ENCODE results near the gene ITGAD. TPM values are rescaled to one million over a fixed set of nuclear protein-coding genes. Genes with fewer than 3 reads are reported as not detected.

ITGAD gene
- total and polyA plus RNA-seq, 2 of the 4 experiments (the other 2 are of a cell fraction), result not detected

GRCh38 chr16:31397701-31398100 is 4.6 kb downstream of the ITGAD start:
- no CpG with 5 or more reads among the region's 9 CpGs for WGBS, 2 experiments (ENCODE audit: extremely low coverage in 2 of 2, insufficient read length in 1 of 2)
- Histone ChIP-seq H4K91ac (ENCODE audit: insufficient read depth, low read depth, low read length) (no peak overlapping the region), H3K23ac (ENCODE audit: low read depth, low read length) (no peak overlapping the region), H3K9me1 (ENCODE audit: insufficient read depth, low read length) (no peaks in the 10 kb centered on the region), H3K36me3 (ENCODE audit: control insufficient read depth, insufficient read depth, low read length) (no peaks in the 10 kb centered on the region), H3K4me3 (ENCODE audit: insufficient read depth, low read depth, low read length) (no peak overlapping the region), H3K9me3 (ENCODE audit: control insufficient read depth, insufficient read depth, low read length) (no peaks in the 10 kb centered on the region; the same call in 1 of the 2 replicates), H3K4me1 (ENCODE audit: control insufficient read depth, insufficient read depth, low read length) (no peaks in the 10 kb centered on the region), H4K8ac (ENCODE audit: low read depth in 2 of 2, low read length in 2 of 2) (no peak overlapping the region), H3K56ac (ENCODE audit: extremely low read depth, insufficient read depth, low read length) (no peak overlapping the region), H3K27me3 (ENCODE audit: control insufficient read depth, insufficient read depth, low read length) (no peaks in the 10 kb centered on the region; the same call in 1 of the 2 replicates), H2BK5ac (ENCODE audit: low read depth, low read length, poor library complexity, severe bottlenecking) (no peak overlapping the region), H2AK5ac (ENCODE audit: low read depth, low read length) (no peak overlapping the region), H3K79me1 (ENCODE audit: low read depth in 1 of 2, low read length in 2 of 2) (no peaks in the 10 kb centered on the region), H3K9ac (ENCODE audit: low read depth, low read length) (no peak overlapping the region), H3K4ac (ENCODE audit: low read depth, low read length) (no peak overlapping the region), H2AFZ (replicated peaks; ENCODE audit: low read length, poor library complexity) (no peak overlapping the region), H4K20me1 (ENCODE audit: insufficient read depth, low read length) (no peaks in the 10 kb centered on the region), H3K14ac (replicated peaks; ENCODE audit: low read depth, low read length) (no peak overlapping the region), H2AK9ac (replicated peaks; ENCODE audit: low read depth, low read length, poor library complexity) (no peak overlapping the region), H4K5ac (ENCODE audit: low read depth, low read length) (no peak overlapping the region), H3K27ac (ENCODE audit: insufficient read depth, low read length) (no peak overlapping the region), H2BK120ac (ENCODE audit: low read depth, low read length) (no peak overlapping the region), H3K4me2 (ENCODE audit: low read depth, low read length) (no peak overlapping the region), H2BK20ac (ENCODE audit: low read depth, low read length) (no peak overlapping the region), H3K18ac (ENCODE audit: low read depth, low read length) (no peak overlapping the region), H2BK15ac (ENCODE audit: low read depth, low read length) (no peak overlapping the region)
- intact Hi-C loops (cut with micrococcal nuclease) (loop anchor here (10.0 kb wide), 1 partner anchor 93 kb away; no protein-coding TSS in a partner anchor), in situ Hi-C loops (cut with MboI; ENCODE audit: low sequenced_read_pairs) (no loop called here), dilution Hi-C loops (cut with HindIII; ENCODE audit: low sequenced_read_pairs, unreplicated experiment) (no loop called here)
- ATAC-seq (ENCODE audit: low read depth) (no peak), DNase-seq (no peak)
- TF ChIP-seq RCOR1 (IDR thresholded peaks at IDR 0.05; ENCODE audit: insufficient replicate concordance, low read length), result no peak
- TF ChIP-seq CEBPB (IDR thresholded peaks at IDR 0.05; ENCODE audit: low read depth, low read length), result no peak
- no peak for TF ChIP-seq CTCF (conservative IDR thresholded peaks at IDR 0.05; ENCODE audit: low read depth, low read length)
- TF ChIP-seq SMC3 (IDR thresholded peaks at IDR 0.05; ENCODE audit: low read depth, low read length), result no peak
- TF ChIP-seq POLR2A (IDR thresholded peaks at IDR 0.05; ENCODE audit: low read depth, low read length), result no peak
- no peak for TF ChIP-seq MAFK (IDR thresholded peaks at IDR 0.05; ENCODE audit: low read depth, low read length)
- TF ChIP-seq NFE2L2 (IDR thresholded peaks at IDR 0.05; ENCODE audit: low read depth, low read length), result no peak
- TF ChIP-seq ELK1 (IDR thresholded peaks at IDR 0.05; ENCODE audit: borderline replicate concordance, low read depth, low read length), result no peak
- no peak for TF ChIP-seq CHD1 (IDR thresholded peaks at IDR 0.05; ENCODE audit: low read depth, low read length)
- no peak for TF ChIP-seq FOS (IDR thresholded peaks at IDR 0.05; ENCODE audit: low read depth, low read length)
- TF ChIP-seq RFX5 (IDR thresholded peaks at IDR 0.05; ENCODE audit: low read depth, low read length), result no peak
- no peak for TF ChIP-seq RAD21 (IDR thresholded peaks at IDR 0.05; ENCODE audit: low read length)
- no peak for TF ChIP-seq MXI1 (IDR thresholded peaks at IDR 0.05; ENCODE audit: borderline replicate concordance, low read depth, low read length)
- no peak for TF ChIP-seq USF2 (IDR thresholded peaks at IDR 0.05; ENCODE audit: low read depth, low read length)
- no peak for TF ChIP-seq BHLHE40 (IDR thresholded peaks at IDR 0.05; ENCODE audit: low read depth, low read length)
- TF ChIP-seq MAZ (IDR thresholded peaks at IDR 0.05; ENCODE audit: borderline replicate concordance, low read depth, low read length), result no peak
- no TSS peak for BruUV-seq (replicated peaks)
- ChIA-PET CTCF (no interaction called here), POLR2A (ENCODE audit: unreplicated experiment) (interaction anchor here (0.6 kb wide), 1 partner anchor 12 kb away, joined by 14 read pairs; no protein-coding TSS in a partner anchor)
